ENCODE results near the gene IFIT1.
"Not testable (repeated sequence)": the region's sequence is repeated elsewhere in the genome, so short reads cannot be mapped to it uniquely, and the experiment has no call there.

The IFIT1 gene

DNA sequence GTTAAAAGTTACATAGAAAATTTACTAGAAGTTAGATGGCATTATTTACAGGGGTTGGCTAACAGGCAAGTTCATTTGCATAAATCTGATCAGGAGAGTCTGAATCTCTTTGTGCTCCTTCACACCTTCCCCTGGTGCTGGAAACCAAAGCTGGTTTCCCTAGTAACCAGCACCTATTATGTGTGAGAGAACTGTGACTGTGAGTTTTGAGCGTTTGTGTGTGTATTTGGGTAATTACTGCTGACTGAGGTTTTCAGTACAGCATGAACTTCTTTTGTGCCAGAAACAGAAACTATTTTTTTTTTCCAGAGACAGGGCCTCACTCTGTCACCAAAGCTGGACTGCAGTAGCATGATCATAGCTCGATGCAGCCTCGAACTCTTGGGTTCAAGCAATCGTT, 24.9 kb upstream of the IFIT1 start:
- no peak for DNase-seq (ENCODE audit: low read depth in 3 of 3)

DNA sequence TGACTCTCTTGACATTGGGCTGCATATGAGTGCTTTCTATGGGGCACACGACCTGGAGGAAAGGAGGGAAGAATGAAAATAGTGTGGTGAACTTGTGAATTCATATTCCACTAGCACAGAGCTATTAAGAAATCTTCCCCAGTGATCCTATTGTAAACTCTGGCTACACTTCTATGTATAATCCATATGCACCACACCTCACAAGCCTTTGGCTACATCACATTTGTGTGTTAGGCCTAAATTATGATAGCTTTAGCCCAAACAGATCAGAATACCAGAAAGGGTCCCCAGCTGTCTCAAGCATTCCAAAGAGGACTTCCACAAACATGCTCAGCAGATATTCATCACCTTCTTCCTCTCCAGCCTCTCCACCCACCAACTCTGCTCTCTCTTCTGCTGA, 24.3 kb upstream of the IFIT1 start:
- DNase-seq (ENCODE audit: low read depth in 3 of 3), result no peak

DNA sequence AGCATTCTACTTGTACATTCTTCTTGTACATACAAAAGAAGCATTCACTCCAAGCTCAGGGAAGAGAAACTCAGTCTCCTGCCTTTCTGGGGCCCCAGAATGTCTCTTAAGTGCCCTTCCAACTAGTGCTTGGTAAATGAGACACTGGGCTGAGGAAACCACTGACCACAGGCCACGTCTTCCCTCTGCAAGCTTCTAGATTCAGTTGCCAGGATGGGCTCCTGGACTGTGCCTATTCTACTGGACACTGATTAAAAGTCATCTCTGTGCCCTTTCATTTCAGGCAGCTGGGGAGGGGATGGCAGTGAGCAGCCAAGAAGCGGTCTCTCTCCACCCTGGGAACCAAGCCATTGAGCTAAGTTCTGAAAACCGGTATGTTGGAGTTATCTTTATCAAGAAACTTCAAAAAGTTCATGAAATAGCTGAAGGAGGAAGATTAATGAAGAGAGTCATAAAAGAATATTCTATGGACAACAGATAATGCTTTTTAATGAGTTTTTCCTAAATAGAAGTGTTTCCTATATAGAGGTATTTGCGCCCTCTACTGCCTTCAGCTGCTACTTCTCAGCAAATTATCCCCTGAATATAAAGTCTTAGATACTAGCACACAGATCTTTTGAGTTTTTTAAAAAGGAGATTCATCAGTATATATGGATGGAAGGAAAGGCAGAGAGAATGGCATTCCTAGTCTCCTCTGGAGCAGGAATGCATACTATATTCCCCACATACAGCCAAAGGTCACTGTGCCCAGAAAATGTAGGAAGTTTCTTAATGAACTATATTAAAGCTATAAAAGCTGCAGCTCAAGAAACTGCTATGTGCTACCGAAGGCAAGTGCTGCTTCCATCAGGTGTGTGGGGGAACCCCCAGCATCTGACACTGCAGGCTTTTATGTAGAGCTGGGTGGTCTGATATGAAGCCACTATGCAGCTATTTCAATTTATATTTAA, 23.0 kb upstream of the IFIT1 start:
- DNase-seq (ENCODE audit: low read depth in 3 of 3), result no peak

DNA sequence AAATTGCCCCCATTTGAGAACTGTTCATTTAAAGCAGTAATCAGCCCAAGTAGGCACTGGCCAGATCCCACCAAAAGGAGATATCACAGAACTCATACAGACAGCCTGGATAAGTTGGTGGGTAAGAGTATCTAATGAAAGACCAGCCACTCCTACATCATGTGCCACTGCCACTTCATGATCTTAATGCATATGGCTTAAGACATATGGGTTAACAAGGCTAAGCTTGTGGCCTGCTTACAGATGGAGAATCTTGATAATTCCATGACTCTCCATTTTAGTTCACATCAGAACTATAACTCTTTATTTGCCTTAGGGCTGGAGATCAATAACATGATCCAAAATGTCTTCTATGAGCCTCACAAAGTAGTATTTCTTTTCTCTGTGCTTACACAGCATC, 21.3 kb upstream of the IFIT1 start:
- DNase-seq (ENCODE audit: low read depth in 3 of 3), result no peak

DNA sequence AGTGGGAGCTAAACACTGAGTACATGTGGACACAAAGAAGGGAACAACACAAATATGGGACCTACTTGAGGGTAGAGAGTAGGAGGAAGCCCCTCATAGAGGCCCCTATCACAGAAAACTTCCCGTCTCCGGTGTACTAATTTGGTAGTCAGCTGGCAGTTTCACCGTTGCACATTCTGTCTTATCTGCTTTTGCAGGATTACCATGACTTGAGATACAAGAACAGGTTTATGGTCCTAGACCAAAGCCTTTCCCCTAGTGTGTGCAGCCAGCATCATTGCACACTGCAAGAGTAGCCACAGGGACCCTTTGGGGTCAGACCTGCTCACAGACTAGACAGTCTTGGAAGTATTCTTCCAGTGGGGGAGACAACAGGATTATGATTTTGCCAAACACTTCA, 20.4 kb upstream of the IFIT1 start:
- no peak for DNase-seq (ENCODE audit: low read depth in 3 of 3)

DNA sequence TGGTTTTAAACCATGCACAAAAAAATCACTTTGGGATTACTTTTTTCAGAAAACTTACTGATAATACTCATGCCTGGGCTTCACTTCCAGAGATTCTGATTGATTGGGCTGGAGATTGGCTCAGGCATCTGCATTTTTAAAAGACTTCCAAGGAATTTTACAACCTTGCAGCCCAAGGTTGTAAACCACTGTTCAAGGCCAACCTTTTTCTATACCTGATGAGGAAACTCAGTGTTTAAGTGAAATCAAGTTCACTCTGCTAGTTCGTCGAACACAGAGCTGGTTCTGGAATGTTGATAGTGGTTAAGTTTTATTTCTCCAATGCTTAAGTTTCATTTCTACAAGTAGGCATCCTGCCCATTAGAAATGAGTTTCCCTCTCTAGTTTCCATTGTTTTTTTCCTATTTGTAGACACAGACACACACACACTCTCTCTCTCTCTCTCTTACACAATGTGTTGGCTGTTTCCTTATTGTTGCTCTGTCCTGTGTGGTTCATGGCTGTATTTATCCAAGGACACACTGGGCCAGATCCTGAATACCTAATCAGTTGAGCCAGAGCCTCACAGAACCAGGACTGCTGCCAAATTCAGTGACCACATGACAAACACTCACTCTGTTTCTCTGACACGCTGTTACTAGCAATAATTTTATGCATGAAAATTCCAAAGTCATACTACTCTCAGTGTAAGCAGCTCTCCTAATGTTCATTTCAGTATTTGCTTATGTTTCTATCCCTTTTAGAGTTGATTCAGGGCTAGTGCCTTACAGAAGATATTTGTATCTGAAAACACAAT, 18.3 kb upstream of the IFIT1 start:
- no peak for DNase-seq (ENCODE audit: low read depth in 3 of 3)

DNA sequence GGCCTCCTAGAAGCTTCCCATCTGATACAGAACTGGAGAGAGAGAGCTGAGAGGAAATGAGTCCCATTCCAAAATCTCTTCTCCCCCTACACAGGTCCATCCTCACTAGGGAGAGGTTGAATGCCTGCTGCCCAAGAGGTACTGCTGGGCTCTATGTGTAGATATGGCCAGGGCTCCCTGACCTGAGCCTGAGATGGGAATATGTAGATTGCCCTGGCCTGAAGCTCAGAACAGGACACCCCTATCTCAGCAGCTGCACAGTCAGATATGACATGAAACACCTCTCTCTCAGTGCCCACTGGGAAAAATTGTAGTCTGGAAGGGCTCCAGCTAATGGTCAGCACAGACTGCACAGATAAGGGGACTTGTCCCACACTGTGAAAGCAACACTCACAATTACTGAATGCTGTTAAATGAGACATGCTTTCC, 17.7 kb upstream of the IFIT1 start:
- no peak for DNase-seq (ENCODE audit: low read depth in 3 of 3)

DNA sequence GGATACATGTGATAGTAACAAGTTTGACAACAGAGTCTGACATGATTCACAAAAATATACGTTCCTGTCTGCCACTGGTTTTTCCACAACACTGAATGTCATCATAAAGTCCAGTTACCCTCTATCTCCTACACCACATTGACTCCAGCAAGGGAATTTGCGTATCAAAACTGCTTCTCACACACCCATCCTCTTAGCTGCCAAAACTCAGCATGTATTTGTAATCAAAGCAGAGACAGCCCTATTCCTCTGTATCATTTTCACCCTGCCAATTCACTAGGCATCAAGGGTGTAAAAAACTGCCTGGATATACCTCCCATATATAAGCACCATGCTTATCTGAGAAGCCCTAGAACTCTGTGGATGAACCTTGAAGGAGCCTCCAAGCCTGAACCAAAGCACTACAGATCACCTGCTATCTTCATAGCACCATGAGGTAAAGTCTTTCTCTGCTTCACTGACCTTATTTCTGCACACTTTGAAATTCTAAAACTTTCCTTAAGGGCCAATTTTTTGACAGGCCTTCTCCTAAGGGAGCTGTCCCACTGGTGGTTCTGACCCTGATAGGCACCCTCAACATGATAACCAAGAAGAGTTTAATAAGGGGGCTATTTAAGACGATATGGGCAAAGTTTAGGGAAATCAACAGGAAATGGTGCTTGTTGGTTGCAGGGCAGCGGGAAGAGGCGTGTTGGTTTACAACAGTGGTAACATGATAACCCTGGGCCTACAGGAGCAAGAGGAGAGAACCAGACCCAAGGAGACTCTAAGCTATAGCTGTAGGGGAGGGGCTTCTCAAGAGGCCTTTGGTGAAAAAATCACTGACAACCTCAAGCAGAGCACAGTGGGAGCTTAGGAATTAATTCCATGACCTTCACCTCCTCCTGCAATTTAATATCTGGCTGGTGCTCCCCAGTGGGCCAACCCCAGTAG, 14.5 kb upstream of the IFIT1 start, which contains the start of gene IFIT1B:
IFIT1B (plus strand) TSS at position 352 of the 933 bp plus-strand sequence; CDS start at position 432, 80 bp downstream.
- no peak for DNase-seq (ENCODE audit: low read depth in 3 of 3)

DNA sequence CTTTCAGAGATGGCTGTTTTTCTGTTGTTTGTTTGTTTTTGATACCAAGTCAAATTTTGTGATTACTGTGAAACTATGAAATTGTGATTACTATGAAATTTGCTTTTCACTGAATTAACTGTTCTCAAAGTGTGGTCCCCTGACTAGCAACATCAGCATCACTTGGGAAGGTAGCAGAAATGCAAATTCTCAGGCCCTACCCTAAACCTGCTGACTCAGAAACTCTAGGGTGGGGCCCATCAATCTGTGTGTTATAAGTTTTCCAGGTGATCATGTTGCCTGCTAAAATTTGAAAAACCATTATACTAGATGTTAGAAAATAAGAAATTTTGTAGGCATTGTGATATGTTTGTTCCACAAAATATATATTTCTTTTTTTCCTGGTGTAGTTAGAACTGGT, 13.3 kb upstream of the IFIT1 start:
- DNase-seq (ENCODE audit: low read depth in 3 of 3), result no peak

DNA sequence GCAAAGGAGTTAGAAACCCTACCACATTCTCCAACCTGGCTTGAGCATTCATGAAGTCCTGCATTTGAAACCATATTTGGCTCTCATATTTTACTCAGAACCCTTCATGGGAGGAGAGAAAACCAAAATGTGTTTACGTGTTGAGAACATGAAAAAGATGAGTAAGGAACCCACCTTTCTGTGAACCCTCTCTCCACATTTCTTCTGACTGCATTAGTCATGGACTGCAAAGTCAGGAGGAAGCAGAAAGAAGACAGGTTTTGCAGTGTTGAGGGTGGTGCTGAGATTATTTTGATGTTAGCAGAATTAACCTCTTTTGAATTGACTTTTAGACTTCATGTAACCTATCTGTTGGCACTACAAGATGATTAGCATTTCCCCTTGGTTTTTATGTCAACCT, 9.7 kb upstream of the IFIT1 start:
- DNase-seq (ENCODE audit: low read depth in 3 of 3), result no peak

DNA sequence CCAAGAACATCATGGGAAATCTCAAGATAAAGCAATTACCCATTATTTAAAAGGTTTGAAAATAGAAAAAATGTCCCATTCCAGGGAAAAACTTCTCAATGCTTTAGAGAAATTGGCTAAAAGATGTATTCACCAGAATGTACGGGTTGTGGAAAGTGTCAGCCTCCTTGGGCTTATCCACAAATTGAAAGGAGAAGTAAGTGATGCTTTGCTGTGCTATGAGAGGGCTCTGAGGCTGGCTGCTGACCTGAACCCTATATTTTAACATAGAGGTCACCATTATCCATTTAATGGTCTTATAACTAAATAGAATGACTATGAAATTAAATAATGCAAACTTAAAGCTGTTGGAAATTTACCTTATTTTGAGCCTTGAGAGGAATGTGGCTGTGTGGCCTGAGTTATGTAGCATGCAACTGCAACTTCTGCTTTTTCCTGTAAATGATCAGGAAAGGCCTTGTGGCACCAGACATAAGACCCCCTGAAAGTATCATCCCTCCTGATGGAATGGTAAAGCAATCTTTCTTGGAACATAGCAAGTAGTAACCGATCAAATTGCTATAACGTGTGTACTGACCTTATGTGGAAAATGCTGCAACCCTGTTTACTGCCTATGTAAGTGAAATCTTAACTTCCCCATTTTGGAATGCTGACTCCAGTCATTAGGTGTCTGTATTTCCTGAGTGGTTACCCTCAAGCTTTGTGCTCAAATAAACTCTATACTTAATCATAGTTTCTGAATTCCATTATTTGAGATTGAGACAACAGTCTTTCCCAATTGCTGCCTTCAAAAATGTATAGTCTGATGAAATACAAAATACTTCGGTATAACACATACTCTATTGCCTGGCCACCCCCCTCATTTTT, 7.7 kb upstream of the IFIT1 start:
- no peak for DNase-seq (ENCODE audit: low read depth in 3 of 3)

DNA sequence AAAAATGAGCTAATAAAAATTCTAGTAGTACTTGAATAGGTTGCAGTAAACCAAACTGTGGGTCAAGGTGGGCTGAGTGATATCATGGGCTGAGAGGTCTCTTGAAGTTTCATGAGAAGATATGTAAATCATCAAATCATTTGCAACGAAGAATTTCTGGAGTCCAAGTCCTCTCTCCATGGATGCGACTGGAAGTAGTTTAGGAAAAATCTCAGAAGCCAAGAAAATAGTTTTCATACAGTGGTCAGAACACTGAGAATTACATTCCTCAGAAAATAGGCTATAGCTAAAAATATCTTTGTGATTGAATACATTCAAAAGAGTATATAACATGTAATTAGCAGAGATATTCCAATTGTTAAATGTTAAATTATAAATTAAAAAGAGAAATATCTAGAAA, 3.6 kb upstream of the IFIT1 start:
- no peak for DNase-seq (ENCODE audit: low read depth in 3 of 3)

DNA sequence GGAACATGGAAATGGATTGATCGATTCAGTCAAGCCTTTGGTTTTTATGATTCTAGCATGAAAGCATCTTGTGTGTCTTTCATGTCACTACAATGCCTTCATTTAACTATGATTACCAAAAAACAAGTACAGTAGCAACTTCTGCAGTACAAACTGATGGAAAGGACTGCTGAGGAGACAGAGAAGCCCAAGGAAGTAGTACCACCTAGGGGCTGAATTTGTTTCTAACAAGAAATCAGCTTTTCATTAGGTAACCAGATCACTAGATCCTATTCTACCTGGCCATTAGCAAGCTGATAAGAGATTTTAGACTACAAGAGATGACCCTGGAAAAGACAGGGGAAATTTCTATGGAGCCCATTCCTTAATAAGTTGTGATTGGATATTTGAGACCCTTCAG, 3.2 kb upstream of the IFIT1 start:
- DNase-seq (ENCODE audit: low read depth in 3 of 3), result no peak

DNA sequence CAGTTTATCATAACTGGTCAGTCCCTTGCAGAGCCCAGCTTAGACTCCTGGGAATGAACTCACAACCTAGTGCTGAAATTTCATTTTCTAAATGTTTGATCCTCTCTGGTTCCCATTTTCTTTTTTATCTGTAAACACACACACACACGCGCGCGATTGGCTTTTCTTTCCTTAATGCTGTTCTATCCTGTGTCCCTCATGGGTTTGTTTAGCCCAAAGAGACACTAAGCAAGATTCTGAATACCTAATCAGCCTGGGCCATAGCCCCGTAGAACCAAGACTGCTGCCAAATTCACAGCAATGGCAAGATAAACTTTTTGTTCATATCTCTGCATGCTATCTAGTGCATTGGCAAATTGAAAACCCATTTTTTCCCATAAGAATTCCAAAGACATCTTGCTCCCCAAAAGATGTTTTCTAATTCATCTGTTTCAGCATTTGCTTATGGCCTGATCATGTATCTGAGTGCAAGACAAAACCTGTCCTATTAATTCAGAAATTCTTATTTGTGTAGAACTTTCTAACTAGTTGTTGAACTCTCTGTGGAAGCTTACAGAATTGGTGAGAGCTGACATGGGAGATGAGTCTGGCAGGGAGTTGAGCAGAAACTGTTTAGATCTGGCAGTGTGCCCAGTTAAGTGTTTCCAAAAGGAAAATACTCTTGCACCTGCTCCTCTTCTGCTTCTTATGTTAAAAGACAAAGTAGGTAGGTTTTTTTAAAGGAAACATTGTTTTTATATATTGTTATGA, 1.8 kb upstream of the IFIT1 start:
- no peak for DNase-seq (ENCODE audit: low read depth in 3 of 3)

DNA sequence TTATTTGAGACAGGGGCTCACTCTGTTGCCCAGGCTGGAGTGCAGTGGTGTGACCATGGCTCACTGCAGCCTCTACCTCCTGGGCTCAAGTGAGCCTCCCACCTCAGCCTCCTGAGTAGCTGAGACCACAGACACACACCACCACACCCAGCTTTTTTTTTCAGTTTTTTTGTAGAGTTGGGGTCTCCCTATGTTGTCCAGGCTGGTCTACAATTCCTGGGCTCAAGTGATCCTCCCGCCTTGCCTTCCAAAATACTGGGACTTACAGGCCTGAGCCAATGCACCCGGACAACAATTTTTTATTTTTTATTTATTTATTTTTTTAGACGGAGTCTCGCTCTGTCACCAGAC, 1.2 kb upstream of the IFIT1 start:
- not testable (repeated sequence) for DNase-seq (ENCODE audit: low read depth in 3 of 3)

DNA sequence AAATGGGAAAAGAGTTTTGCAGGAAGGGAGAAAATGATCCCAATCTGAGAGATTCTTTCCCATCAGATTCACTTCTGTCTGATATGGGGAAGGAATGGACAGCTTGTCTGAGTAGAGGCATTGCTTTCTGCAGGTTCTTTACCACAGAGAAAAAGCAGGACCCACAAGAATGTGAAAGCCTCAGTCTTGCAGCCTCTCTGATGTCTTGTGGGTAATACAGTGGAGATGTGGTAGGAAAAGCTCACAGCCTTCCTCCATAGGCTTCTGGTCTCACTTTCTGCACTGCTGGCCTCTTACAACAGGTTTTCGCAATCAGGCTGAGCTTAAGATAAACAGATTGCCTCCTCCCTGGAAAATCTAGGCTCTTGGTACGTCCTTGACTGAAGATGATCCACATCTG, 551 bp downstream of the IFIT1 start:
- no peak for DNase-seq (ENCODE audit: low read depth in 3 of 3)

DNA sequence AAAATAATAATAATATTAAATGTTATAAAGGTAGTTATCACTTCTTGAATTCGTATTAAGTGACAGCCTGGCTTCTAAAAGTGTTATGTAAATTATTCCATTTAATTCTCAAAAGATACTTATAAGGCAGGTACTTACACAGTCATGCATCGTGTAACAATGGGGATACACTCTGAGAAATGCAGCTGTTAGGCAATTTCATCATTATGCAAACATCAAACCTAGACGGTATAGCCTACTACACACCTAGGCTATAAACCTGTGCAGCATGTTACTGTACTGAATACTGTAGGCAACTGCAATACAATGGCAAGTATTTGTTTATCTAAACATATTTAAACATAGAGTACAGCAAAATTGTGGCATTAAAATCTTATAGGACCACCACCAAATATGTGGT, 1.5 kb downstream of the IFIT1 start:
- DNase-seq (ENCODE audit: low read depth in 3 of 3), result no peak

DNA sequence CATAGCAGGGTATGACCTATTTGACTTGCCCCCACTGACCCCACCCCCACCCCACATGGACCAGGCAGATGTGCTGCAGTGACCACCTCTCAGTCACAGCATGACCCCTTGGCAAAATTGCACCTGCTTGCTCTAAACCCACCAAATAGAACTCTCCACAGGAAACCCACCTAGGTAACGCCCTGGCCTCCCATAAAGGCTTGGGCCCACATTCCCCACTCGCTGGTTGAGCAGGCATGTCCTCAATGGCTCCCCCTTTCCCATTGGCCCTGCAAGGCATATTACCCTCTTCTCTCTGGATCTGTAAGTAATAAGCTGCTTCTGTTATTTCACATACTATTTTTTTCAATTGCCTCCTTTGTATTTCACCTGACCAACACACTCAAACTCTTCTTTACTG, 2.7 kb downstream of the IFIT1 start:
- DNase-seq (ENCODE audit: low read depth in 3 of 3), result no peak

DNA sequence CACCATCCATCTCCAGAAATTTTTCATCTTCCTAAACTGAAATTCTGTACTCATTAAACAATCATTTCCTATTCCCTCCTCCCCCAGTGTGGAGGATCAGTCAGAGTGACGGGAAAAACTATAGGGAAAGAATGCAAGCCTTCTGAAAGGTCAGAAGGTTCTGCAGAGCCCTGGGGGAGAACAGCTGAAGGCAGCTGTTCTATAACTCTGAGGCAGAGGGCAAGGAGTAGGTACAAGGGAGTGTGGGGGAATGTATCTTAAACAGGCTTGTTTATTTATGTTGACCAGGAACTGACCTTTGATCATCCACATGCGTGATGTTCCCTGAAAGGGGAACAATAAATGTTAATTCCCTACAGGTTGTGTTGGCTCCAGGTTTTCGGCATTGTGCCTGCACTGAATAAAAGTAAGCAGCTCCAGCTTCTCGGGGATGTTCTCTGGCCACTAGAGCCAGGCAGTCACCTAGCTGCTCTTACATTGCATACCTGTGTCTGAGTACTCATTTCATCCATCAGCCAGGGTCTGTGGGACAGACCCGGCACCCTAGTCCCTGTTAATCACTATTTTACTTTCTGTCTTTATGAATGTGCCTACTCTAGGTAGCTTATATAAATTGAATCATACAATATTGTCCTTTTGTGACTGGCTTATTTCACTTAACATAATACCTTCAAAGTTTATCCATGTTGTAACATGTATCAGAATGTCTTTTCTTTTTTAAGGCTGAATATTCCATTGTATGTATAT, 5.8 kb downstream of the IFIT1 start:
- no peak for DNase-seq (ENCODE audit: low read depth in 3 of 3)
